ENCODE measurements around the gene TNKS1BP1.
"Not testable (repeated sequence)": the region's sequence is repeated elsewhere in the genome, so short reads cannot be mapped to it uniquely, and the experiment has no call there.

Gene TNKS1BP1

DNA sequence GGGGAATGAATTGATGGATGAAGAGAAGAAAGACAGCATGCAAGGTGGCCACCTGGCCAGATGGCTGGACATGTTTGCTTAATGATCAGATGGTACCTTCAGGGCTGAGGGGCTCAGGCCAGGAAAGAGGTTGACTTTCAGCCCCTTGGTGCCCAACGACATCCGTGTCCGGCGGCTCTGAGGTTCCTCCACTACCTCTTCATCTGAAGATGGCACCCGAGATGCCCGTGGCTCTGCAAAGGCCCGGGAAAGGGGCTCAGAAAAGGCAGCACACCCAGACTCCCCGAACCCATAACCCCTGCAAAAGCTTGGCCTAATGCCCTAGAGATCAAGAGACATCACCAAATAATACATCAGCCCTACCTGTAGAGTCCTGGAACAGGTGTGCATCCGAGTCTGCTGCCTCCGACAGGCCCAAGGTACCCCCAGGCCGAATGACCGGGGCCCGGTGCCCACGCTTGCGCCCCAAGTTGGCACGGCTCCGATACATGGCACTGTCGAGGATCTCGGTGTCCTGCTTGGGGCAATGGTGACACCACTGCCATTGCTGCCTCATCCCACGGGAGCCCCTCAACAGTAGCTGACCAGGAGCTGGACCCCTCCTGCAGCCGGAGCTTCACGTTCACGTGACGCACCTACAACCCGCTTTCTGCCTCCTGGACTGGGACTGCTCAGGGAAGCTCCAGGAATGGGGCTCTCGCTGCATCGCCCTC lies 22.9 kb downstream of the TNKS1BP1 start:
- in situ Hi-C loops (cut with HindIII; ENCODE audit: low sequenced_read_pairs), result no loop called here

DNA sequence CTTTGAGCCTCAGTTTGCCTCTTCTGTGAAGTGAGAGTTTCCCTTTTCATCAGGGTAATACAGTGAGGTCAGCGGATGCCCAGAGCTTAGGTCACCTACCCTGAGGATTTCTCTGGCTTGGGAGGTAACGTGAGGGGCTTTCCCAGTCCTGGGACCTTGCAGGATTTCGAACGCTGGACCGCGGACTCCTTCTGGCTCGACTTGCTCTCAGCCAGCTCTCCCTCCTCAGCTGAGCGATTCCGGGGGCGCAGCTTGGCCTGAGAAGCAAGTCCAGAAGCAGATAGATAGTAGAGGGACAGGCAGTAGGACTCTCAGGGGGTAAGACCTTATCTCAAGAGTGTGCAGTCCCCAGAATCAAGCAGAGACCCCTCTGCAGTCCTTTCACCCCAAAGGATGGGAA lies 24.0 kb downstream of the TNKS1BP1 start:
- in situ Hi-C loops (cut with HindIII; ENCODE audit: low sequenced_read_pairs), result no loop called here

- in situ Hi-C loops (cut with HindIII; ENCODE audit: low sequenced_read_pairs), result no loop called here
These were observed 25.5 kb downstream of the TNKS1BP1 start for GRCh38 chr11:57299150-57299737.

GRCh38 chr11:57297221-57297620 lies 27.5 kb downstream of the TNKS1BP1 start:
- in situ Hi-C loops (cut with HindIII; ENCODE audit: low sequenced_read_pairs), result no loop called here

DNA sequence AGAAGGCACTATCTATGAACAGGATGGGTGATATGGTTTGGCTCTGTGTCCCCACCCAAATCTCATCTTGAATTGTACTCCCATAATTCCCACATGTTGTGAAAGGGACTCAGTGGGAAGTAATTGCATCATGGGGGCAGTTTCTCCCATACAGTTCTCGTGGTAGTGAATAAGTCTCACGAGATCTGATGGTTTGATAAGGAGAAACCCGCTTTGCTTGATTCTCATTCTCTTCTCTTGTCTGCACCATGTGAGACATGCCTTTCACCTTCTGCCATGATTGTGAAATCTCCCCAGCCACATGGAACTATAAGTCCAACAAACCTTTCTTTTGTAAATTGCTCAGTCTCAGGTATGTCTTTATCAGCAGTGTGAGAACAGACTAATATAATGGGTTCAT lies 28.5 kb downstream of the TNKS1BP1 start:
- in situ Hi-C loops (cut with HindIII; ENCODE audit: low sequenced_read_pairs), result not testable (repeated sequence)

- in situ Hi-C loops (cut with HindIII; ENCODE audit: low sequenced_read_pairs), result no loop called here
These were observed 30.3 kb downstream of the TNKS1BP1 start for GRCh38 chr11:57294225-57295131.

DNA sequence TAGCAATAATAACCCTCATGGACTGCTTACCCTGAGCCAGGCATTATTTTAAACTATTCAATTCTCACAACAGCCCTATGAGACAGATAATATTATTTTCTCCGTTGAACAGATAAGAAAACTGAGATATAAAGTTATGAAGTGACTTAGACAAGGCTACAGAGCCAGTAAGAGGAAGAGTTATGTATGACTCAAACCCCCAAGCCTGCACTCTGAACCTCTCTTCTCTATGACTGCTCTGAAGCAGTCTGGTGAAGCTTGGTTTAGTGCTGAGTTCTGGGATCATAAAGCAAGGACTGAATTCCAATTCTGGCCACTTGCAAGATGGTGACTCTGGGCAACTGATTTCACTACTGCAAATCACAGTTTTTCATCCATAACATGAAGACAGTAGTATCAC lies 34.5 kb downstream of the TNKS1BP1 start:
- in situ Hi-C loops (cut with HindIII; ENCODE audit: low sequenced_read_pairs), result no loop called here

- in situ Hi-C loops (cut with HindIII; ENCODE audit: low sequenced_read_pairs), result no loop called here
These were observed 35.8 kb downstream of the TNKS1BP1 start for GRCh38 chr11:57288771-57289579.

DNA sequence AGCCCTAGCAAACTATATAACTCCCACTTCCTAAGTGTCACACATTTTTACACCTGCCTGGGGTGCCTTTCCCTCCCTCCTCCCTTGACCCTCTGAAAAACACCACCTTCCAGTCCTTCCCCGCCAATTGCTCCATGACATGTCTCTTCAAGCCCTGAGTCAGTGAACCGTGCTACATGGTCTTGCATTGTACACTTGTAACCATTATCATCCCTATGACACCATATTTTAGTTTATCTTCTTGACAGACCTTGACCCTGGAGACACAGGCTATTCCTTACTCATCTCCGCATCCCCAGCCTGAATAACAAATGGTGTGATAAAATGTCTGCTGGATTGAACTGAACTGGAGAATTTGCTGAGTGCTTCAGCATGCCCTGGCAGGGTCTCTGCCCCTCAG lies 36.9 kb downstream of the TNKS1BP1 start:
- in situ Hi-C loops (cut with HindIII; ENCODE audit: low sequenced_read_pairs), result no loop called here

DNA sequence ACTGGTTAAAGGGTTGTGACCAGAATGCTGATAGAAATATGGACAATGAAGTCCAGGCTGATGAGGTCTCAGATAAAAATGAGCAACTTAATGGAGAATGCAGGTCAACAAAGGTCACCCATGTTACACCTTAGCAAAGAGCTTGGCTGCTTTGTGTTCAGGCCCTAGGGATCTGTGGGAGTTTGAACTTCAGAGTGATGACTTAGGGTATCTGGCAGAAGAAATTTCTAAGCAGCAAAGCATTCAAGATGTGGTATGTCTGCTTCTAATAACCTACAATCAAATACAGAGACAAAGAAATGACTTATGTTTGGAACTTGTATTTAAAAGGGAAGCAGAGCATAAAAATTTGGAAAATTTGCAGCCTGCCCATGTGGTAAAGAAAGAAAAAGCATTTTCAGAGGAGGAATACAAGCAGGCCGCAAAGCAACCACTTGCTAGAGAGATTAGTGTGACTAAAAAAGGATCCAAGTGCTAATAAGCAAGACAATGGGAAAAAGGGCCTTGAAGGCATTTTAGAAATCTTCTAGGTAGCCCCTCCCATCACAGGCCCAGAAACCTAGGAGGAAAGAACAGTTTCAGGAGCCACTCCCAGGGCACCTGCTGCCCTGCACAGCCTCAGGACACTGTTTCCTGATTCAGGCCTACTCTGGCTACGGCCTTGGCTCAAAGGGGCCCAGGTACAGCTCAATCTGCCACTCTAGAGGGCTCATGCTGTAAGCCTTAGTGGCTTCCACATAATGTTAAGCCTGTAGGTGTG lies 41.3 kb downstream of the TNKS1BP1 start:
- in situ Hi-C loops (cut with HindIII; ENCODE audit: low sequenced_read_pairs), result no loop called here

DNA sequence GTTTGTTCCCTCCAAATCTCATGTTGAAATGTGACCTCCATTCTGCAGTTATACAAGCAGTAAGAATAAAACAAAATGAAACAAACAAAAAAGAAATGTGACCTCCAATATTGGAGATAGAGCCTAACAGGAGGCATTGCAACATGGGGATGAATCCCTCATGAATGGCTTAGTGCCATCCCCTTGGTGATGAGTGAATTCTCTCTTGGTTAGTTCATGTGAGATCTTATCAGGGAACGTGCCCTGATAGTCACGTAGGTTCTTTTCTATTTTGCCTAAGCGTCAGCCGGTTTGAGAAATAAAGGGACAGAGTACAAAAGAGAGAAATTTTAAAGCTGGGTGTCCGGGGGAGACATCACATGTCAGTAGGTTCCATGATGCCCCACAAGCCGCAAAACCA lies 43.2 kb downstream of the TNKS1BP1 start:
- in situ Hi-C loops (cut with HindIII; ENCODE audit: low sequenced_read_pairs), result not testable (repeated sequence)

DNA sequence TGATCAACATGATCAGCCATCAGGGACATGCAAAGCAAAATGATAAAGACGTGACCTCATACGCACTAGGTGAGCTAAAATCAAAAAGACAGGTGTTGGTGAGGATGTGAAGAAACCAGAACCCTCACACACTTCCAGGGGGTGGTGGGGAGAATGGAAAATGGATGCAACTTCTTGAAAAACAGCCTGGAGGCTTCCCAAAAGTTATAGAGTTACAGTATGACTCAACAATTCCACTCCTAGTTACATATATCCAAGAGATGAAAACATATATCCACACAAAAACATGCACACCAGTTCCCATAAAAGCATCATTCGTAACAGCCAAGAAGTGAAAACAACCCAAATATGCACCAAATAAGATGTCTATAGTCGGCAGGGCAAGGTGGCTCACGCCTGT lies 45.6 kb downstream of the TNKS1BP1 start:
- in situ Hi-C loops (cut with HindIII; ENCODE audit: low sequenced_read_pairs), result no loop called here

DNA sequence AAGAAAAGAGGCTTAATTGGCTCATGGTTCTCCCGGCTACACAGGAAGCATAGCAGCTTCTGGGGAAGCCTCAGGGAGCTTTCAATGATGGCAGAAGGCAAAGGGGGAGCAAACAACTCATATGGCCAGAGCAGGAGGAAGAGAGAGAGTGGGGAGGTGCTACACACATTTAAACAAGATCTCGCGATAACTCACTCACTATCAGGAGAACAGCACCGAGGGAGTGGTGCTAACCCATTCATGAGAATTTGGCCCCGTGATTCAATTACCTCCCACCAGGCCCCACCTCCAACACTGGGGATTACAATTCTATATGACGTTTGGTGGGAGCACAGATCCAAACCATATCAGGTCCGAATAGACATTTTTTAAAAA lies 46.0 kb downstream of the TNKS1BP1 start:
- in situ Hi-C loops (cut with HindIII; ENCODE audit: low sequenced_read_pairs), result no loop called here

DNA sequence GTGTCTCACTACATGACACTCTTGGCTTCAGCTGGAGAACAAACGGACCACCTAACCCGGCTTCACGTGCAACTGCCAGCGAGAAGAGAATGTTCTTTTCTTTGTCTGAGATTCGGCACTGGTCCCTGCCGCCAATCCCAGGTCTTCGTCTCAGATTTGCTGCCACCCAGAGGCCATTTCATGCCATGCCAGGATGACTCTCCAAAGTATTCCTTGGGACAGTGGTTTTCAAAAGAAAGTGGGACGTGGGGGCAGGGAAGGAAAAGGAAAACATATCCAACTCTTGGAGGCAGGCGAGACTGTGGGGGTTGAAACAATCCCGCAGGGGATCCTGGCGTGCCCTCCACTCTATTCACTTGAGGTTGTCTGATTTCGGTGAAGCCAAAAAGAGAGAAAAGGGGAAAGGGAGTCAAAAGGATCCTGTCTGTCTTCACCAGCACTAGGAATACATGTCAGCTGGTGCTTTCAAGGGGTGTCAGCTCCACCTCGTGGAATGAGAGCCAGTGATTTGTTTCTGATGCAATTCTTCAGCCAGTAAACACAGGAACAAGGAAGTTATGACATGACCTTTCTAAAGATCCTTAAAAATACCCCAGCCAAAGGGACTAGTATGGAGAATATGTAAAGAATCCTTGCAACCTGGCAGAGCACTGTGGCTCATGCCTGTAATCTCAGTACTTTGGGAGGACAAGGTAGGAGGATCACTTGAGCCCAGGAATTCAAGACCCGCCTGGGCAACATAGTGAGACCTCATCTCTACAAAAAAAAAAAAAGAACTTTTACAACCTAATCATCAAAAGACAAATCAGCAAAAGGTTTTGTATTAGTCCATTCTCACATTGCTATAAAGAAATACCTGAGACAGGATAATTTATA lies 46.7 kb downstream of the TNKS1BP1 start:
- in situ Hi-C loops (cut with HindIII; ENCODE audit: low sequenced_read_pairs), result no loop called here

DNA sequence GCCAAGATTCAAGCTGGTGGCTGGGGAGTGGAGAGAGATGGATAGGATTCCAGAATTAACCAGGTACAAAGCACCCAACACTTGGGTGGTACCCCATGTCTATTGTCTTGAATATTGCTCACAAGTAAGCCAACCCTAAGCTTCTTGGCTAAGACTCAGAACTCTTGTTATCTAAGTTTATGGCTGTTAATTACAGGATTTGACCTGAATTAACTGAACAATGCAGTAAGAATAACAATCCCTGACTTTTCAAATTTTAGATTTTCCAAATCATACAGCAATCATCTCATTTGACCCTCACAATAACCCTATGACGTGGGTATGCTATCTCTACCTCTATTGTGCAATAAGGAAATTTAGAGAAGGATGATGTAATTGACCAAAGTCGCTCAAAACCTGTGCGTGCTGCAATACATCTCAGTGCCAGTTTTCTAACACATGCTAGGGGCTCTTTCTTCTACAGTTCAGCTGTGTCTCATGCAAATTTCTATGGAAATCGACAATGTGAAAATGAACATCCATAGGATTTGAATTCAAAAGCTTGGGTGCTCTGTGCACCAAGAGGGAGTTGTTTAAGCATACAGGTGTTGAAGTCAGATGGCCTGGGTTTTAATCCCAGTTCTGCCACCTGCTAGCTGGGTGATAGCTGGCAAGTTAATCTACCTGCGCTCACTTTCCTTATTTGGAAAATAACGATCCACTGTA lies 47.6 kb downstream of the TNKS1BP1 start:
- in situ Hi-C loops (cut with HindIII; ENCODE audit: low sequenced_read_pairs), result no loop called here

DNA sequence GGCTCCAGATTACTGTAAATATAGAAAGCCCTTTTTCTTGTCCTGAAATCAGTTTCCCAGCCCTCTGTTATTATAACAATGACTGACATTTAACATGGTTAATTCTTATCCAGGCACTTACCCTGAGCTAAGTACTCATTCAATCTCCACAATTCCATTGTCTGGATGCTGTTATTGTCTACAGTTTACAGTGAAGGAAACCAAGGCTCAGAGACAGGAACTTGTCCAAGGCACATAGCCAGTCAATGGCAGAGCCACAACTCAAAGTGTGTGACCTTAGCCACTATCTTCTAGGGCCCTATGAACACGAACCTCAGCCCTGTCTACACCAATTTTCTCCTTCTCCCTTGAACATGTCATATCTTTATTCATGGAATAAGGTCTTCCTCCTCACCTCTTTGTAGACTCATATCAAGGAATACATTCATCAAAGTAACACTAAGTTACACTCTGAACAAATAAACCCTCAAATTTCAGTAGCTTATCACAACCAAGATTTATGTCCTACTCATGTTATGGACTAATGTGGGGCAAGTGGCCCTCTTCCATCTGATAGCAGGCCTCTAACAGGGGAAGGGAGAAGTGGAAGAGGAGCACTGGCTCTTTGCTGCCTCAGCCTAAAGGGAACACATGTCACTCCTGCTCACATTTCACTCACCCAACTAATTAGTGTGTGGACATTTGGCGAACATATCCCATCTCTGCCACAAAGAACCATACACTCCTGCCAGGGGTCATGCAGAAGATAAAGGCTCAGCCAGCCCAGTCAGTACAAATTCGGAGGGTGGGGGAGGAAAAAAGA lies 48.4 kb downstream of the TNKS1BP1 start:
- in situ Hi-C loops (cut with HindIII; ENCODE audit: low sequenced_read_pairs), result no loop called here

- in situ Hi-C loops (cut with HindIII; ENCODE audit: low sequenced_read_pairs), result no loop called here
These were observed 49.2 kb downstream of the TNKS1BP1 start for GRCh38 chr11:57275582-57275981.

- in situ Hi-C loops (cut with HindIII; ENCODE audit: low sequenced_read_pairs), result no loop called here
These were observed 49.8 kb downstream of the TNKS1BP1 start for GRCh38 chr11:57274904-57275498.

Measured in DLD1 (cell line).